K562 (cell line): ENCODE data around the gene ADGRL3.

Experiments
- ARID2 ChIP-seq: fragments of 450-650 bp; IDR thresholded peaks from 2 replicates; pipeline ENCODE4 v1.6.1; 2017; ENCODE audit warnings: antibody characterized with exemption, mild to moderate bottlenecking
- C11orf30 ChIP-seq: fragments of 450-650 bp; IDR thresholded peaks from 2 replicates; pipeline ENCODE4 v1.6.1; 2016; ENCODE audit warnings: low read depth, mild to moderate bottlenecking
- PHB2 ChIP-seq: fragments of 450-650 bp; IDR thresholded peaks from 2 replicates; pipeline ENCODE4 v1.6.1; 2017; ENCODE audit warnings: low read depth
- POLR2AphosphoS5 ChIP-seq: IDR thresholded peaks from 2 replicates; pipeline ENCODE4 v1.6.1; 2011; ENCODE audit warnings: mild to moderate bottlenecking, low read depth, low read length, moderate library complexity; ENCODE audit not compliant: control insufficient read depth, insufficient read depth
- RAD21 ChIP-seq, 2 experiments: fragments of 250-450 bp in 1 of 2; fragments of 450-650 bp in 1 of 2; sonication (Bioruptor Pico) in 1 of 2; formaldehyde crosslinking in 1 of 2; IDR thresholded peaks in 1 of 2; conservative IDR thresholded peaks in 1 of 2; 2 replicates each; pipeline versions ENCODE4 v1.4.0 to v1.8.0; 2020 to 2022; ENCODE audit warnings: mild to moderate bottlenecking in 2 of 2, moderate library complexity in 1 of 2
- SMARCB1 ChIP-seq: IDR thresholded peaks from 2 replicates; pipeline ENCODE4 v1.6.1; 2011; ENCODE audit warnings: improper control_type of control experiment, low read depth; ENCODE audit not compliant: insufficient read length
- TAF1 ChIP-seq: IDR thresholded peaks from 2 replicates; pipeline ENCODE4 v1.6.1; 2011; ENCODE audit warnings: mild to moderate bottlenecking, low read length, moderate library complexity; ENCODE audit not compliant: insufficient read depth, control insufficient read depth, severe bottlenecking; ENCODE audit errors: extremely low read depth
- ZNF780A ChIP-seq: fragments of 250-450 bp; sonication (Bioruptor Pico); IDR thresholded peaks from 2 replicates; pipeline ENCODE4 v1.5.0; 2021; ENCODE audit warnings: mild to moderate bottlenecking
- TF ChIP-seq, protein P1 (sequence below), 3 experiments: IDR thresholded peaks in 2 of 3; conservative IDR thresholded peaks in 1 of 3; 2 replicates each; pipeline ENCODE4 v1.5.1; 2011 to 2012; ENCODE audit warnings: low read length in 3 of 3, mild to moderate bottlenecking in 3 of 3, control low read depth in 2 of 3, improper control_type of control experiment in 1 of 3, inconsistent platforms in 1 of 3, low read depth in 1 of 3, mixed read lengths in 1 of 3, moderate library complexity in 1 of 3; ENCODE audit not compliant: insufficient read depth in 2 of 3
- TF ChIP-seq, protein P2 (sequence below): sonication (generic); formaldehyde crosslinking; IDR thresholded peaks from 2 replicates; pipeline ENCODE4 v1.8.0; 2022; ENCODE audit warnings: mild to moderate bottlenecking, low read depth, missing genetic modification reagents

DNA sequence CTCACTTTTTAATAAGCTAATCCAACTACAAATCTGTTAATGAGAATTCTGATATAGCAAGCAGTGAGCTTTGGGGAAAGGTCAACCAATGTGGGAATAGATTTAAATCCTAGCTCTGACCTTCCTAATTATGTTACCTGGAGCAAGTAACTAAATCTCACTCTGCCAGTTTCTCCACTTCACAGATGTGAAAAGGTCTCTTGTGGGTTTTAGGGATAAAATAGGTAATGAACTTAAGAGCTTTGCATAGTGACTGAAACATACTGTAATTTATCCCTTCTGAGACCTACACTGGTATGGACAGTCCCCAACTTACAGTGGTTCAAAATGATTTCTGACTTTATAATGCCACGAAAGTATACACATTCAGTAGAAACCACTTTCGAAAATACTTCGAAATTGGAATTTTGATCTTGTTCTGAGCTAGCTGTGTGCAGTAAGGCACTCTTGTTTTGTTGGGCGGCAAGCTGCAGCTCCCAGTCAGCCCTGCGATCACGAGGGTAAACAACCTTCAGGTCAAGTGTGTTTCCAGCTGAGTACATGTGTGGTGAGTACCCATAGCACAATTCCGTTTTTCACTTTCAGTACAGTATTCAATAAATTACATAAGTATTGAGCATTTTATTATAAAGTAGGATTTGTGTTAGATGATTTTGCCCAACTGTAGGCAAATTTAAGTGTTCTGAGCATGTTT, 93.7 kb downstream of the ADGRL3 start:
- TF ChIP-seq, protein P1, sequence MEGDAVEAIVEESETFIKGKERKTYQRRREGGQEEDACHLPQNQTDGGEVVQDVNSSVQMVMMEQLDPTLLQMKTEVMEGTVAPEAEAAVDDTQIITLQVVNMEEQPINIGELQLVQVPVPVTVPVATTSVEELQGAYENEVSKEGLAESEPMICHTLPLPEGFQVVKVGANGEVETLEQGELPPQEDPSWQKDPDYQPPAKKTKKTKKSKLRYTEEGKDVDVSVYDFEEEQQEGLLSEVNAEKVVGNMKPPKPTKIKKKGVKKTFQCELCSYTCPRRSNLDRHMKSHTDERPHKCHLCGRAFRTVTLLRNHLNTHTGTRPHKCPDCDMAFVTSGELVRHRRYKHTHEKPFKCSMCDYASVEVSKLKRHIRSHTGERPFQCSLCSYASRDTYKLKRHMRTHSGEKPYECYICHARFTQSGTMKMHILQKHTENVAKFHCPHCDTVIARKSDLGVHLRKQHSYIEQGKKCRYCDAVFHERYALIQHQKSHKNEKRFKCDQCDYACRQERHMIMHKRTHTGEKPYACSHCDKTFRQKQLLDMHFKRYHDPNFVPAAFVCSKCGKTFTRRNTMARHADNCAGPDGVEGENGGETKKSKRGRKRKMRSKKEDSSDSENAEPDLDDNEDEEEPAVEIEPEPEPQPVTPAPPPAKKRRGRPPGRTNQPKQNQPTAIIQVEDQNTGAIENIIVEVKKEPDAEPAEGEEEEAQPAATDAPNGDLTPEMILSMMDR (IDR thresholded peaks at IDR 0.05 in 2 of 3, conservative IDR thresholded peaks at IDR 0.05 in 1 of 3; ENCODE audit: insufficient read depth in 2 of 3, low read depth in 1 of 3, low read length in 3 of 3), result no peak
- TF ChIP-seq ARID2 (no peak), C11orf30 (no peak), ZNF780A (CRISPR knock-in tag) (no peak), RAD21 (CRISPR knock-in tag; conservative IDR thresholded peaks at IDR 0.05 in 1 of 2, IDR thresholded peaks at IDR 0.05 in 1 of 2) (no peak), PHB2 (no peak), SMARCB1 (no peak), POLR2AphosphoS5 (no peak), TAF1 (no peak)
- TF ChIP-seq, protein P2, sequence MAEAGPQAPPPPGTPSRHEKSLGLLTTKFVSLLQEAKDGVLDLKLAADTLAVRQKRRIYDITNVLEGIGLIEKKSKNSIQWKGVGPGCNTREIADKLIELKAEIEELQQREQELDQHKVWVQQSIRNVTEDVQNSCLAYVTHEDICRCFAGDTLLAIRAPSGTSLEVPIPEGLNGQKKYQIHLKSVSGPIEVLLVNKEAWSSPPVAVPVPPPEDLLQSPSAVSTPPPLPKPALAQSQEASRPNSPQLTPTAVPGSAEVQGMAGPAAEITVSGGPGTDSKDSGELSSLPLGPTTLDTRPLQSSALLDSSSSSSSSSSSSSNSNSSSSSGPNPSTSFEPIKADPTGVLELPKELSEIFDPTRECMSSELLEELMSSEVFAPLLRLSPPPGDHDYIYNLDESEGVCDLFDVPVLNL, result no peak
